Measurements from ENCODE around the gene KIAA0930. TPM values are rescaled to one million over a fixed set of nuclear protein-coding genes. Genes with fewer than 3 reads are reported as not detected.

Gene KIAA0930
- total RNA-seq, 1 experiment from 2014 or later, result 27.5 TPM

DNA sequence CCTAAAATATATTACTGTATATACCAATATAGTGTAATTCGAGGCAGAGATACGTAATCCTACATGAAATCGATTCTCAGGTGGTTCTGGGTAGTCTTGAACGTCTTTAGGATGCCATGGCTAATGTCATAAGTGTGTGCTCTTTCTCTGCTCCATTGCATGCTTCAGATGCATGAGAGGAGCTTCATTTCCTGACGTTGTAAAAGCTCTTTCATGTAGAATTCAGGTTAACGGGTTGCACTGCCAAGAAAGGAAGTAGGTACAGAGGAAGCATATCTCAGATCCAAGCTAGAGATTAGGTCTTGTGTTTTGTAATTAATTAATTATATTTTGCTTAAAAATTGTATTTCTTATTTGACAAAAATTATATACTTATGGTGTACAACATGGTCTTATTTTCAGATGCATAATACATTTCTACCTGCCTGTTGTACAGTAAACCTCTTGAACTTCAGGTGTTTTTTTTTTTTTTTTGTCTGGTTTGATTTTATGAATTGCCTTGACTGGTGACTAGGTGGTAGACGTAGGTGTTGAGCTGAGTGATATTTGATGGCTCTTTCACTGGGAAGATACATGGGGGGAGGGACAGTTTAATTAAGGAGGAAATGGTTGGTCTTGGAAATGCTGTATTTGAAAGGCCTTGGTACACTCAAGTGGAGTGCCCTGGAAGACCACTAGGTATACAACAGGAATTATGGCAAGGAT lies 67.7 kb downstream of the KIAA0930 start:
- DNase-seq (ENCODE audit: low read depth), result no peak

DNA sequence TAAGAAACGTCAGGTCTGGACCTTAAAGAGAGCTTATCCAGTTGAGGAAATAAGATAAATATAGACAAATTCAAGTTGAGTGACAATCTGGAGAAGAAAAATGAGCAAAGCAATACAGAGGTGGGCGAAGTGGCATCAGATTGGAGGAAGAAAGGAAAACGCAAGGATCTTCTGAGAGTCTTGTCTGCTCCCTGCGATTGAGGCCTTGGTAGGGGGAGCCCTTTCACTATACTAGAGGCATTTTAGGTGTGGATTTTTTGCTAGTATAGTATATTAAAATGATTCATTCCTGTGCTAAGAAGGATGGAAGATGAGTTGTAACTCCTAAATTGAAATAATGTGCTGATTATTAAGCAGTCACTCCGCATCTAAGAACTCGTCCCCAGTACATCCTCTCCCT lies 68.9 kb downstream of the KIAA0930 start:
- no peak for DNase-seq (ENCODE audit: low read depth)

DNA sequence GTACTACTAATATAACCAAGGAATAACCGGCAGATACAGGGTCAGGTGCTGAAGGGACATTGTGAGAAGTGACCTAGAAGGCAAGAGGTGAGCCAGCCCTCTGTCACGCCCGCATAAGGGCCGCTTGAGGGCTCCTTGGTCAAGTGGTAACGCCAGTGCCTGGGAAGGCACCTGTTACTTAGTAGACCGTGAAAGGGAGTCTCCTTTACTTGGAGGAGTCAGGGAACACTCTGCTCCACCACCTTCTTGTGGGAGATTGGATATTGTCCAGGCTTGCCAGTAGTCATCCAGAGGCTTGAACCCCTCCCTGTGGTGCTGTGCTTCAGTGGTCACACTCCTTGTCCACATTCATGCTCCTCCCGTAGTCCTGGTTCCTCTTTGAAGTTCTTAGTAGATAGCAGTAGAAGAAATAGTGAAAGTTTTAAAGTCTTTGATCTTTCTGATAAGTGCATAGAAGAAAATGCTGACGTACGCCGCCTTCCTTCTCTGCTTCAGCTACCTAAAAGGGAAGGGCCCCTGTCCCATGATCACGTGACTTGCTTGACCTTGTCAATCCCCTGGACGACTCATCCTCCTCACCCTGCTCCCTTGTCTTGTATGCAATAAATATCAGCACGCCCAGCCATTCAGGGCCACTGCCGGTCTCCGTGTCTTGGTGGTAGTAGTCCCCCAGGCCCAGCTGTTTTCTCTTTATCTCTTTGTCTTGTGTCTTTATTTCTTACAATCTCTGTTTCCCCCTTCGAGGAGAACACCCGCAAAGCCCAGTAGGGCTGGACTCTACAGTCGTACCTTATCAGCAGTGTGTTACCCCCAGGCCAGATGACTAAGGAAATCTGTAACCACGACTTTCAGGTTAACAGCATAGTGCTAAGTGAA lies 70.9 kb downstream of the KIAA0930 start:
- peak; percentile 74 for DNase-seq (ENCODE audit: low read depth)

DNA sequence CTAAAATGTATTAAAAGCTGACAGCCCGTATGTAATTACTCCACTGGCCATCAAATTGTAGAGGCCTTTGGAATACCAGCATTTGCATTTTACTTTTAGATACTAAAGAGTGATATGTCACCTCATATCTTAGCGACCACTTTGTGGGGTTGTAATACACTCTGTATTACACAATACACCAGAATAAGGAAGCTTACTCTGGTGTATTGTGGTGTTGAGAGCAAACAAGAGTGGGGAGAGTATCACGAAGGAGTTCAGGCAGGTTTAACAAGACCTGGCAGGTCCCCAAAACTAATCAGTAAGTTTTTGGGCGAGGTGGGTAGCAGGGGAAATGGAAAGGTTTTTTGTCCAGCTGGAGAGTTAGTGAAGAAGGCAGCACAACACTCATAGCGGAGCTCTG lies 73.8 kb downstream of the KIAA0930 start:
- DNase-seq (ENCODE audit: low read depth), result no peak

DNA sequence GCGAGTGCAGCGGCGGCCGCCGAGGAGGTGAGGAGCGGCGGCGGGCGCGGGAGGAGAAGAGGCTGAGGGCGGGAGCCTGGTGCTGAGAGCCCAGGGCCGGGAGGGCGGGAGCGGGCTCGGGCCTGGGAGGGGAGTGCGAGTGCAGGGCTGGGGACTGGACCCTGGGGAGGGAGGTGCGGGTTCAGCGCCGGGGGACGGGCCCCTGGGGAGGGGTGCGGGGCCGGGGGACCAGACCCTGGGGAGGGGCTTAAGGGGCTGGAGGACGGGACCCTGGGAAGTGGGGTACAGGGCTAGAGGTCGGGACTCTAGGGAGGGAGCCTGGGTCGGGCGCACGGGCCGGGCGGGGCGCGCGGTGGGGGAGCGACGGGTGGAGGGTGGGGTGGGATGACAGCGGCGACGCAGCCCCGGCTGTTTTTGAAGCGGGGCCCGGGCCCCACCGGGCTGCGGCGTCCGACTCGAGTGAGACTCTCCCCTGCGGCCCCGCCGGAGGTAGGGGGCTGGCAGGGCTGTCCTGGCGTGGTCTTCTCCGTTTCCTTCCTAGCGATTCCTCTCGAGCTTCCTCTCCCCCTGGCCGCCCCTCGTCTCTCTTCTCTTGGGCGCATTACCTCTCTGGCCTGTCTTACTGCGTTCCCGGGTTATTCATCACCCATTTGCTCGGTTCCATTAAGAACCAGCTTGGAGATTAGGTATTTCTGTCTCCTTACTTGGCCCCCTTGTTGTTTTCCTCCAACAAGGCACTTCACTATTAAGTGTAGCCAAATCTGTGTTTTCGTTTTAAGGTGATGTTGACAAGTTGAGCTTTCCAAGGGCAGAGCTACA lies 76.2 kb downstream of the KIAA0930 start:
- peak; percentile 5 for DNase-seq (ENCODE audit: low read depth)

DNA sequence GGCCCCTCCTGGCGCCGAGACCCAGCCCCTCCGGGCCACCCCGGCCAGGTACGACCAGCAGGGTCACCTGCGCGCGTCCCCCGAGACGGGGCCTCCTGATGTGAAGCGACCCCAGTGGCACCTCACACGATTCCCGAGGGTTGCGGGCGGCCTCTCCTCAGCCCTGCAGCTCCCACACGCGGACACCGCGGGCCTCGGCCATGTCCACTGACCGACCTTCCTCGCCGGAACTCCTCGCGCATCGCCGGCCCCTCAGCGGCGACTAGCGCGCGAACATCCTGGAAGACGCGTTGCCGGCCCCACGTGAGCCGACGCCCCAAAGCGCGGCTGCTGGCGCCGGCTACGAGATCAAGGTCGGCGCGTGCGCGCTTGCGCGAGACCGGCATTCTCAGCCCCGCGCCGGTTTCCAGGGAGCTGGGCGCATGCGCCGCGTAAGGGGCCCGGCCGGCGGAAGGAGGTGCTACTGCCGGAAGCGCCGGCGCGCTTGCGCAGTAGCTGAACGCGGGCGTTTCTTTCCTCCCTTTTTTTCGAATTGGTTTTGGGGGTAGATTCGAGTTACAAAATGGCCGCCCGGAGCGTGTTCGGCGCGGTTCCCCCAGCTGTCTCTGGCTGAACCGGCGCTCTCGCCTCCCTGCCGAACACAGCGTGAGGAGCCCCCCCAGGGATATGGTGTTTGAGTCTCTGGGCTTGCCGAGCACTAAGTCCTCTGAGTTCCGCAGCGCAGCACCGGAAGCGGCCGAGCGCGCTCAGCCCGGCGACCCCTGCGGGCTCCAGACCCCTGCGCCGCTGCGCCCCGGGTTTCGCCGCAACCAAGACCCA lies 77.0 kb downstream of the KIAA0930 start, which contains the start of gene NUP50:
NUP50 (plus strand) TSS at position 475 of the 819 bp plus-strand sequence. CDS start 4,253 bp downstream, outside the sequence.
- DNase-seq (ENCODE audit: low read depth), result peak; percentile 90

DNA sequence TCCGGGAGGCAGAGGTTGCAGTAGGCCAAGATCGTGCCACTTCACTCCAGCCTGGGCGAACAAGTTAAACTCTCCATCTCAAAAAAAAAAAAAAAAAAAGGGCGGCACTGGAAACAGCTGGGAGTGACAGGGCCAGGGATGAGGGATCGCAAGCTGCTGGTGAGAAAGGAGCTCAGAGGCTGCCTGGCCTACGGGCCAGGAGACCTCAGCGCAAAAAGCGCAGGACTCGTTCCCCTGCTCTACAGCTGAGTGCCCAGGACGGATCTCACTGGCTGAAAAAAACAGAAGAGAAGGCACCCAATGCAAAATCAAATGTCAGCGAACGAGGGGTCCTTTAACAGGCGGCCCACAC lies 77.6 kb downstream of the KIAA0930 start:
- peak; percentile 16 for DNase-seq (ENCODE audit: low read depth)

DNA sequence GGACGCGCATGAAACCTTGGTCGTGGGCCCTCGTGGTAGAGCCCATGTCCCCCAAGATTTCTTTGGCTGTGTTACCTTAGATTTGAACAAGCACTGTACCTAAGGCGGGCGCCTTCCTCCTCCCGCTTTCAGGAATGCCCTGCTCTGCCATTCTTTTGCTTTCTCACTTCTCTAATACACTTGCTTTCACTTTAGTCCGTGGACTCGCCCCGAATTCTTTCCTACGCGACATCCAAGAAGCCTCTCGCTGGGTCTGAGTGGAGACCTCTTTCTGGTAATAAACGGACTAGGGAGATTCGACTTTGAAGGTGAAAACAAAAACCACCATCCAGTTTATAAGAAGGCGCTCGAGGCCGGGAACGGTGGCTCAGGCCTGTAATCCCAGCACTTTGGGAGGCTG lies 78.2 kb downstream of the KIAA0930 start:
- no peak for DNase-seq (ENCODE audit: low read depth)

DNA sequence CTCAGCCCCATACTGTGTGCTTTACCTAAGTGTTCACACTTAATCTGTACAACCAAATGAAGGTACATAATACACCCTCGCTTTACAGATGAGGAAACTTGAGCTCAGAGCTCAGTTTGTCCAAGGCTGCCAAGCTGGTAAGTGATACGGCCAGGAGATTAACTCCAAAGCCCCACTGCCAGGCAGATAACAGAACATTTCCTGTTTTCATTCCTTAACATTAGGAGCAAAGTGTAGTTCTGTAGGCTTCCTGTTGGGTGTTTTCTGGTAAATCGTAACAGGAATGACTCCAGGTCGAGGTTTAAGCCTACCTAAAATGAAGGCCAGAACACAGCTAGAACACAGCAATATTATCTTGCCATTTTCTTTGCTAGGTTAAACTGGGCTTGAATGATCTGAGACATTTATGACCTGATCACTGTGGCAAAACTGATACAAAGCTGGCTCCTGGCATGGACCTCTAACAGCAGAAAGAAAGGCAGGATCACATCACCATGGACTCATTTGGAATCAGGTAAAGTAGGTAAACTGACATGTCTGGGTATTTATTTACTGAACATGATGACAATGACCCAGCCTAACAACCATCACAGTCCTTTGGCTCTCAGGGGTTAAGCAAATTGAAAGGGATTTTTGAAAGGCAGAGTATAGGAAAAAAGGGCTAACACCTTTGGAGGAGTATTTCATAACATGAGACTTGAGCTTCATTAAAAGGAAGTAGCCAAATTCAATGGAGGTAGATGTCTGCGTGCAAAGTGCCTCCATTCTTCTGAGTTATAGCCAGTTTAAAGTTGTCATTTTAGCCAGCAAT lies 80.8 kb downstream of the KIAA0930 start:
- peak; percentile 6 for DNase-seq (ENCODE audit: low read depth)

DNA sequence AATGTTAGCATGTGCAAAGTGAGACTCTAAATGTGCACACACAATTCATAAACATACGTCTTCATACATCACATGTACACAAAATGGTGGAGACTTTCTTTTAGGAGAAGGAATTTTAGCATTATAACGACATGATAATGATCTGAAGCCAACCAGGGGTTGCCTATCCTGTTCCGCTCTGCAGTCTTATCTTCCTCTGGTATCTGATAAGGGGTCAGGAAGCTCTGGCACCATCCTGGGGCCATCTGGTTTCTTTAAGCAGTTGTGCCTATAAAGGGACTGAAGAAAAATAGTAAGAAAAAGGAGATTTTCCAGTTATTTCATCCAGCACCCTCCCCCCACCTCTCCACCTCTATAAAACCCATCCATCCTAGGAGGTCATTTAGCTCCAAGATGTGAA lies 82.8 kb downstream of the KIAA0930 start:
- no peak for DNase-seq (ENCODE audit: low read depth)

DNA sequence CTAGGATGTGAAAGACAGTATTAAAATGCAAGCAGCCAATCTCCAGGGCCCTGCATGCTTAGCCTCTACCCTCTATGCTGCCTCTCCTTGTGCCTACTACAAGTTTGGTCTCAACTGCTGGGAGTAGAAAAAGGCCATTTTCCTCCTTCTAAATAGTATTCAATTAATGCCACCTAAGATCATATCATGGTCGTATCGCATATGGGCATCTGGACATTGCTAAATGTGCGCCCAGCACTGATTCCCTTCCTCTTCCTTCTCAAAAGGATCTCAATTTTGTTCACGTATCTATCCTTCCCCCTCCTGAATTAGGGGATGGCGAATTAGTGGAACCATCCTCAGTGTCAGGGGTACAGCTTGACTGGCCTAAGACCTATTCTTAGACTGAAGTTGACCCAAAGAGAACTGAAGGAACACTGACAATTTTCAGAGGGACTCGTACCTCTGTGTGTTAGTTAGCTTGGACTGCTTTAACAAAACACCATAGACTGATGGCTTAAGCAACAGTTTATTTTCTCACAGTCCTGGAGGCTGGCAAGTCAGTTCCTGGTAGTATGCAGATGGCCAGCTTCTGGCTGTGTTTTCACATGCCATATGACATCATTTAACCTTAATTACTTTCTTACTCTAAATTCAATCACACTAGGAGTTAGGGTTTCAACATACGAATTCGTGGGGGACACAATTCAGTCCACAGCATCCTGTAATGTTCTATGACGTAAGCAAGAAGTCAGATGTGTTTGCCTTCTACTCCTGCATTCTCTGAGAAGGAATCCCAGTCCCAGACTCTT lies 85.4 kb downstream of the KIAA0930 start:
- no peak for DNase-seq (ENCODE audit: low read depth)

DNA sequence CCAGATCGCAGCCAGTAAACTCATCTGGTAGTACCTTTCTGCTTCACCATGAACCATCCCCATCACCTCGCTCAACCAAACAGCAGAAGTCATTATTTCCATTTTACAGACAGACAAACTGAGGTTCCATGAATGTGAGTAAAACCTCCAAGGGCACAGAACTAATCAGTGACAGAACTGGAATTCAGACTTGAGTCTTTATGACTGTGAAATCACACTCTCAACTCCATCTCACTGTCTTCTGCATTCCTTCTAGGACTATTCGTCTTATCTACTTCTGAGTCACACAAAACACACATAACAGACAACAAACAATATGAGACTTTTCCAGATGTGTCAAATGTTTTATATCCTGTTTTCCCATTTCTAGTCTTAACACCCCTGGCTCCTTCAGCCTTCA lies 86.3 kb downstream of the KIAA0930 start:
- peak; percentile 4 for DNase-seq (ENCODE audit: low read depth)

DNA sequence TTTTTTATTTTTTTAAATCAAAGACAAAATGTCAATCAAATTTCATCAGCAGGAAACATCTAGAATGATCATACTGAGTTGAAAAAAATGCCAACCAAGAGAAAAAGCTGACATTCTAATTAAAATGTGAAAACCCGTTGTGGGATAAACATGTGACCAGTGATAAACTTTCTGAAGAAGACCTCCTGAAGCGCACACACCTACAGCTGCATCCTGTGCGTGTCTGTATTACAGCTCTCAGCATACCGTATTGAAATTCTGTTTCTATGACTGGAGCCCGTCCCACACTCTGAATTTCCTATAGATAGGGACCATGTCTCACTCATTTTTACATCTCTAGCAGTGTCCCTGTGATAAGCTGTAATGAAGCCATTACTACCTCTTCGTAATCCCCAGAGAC lies 89.2 kb downstream of the KIAA0930 start:
- DNase-seq (ENCODE audit: low read depth), result no peak

DNA sequence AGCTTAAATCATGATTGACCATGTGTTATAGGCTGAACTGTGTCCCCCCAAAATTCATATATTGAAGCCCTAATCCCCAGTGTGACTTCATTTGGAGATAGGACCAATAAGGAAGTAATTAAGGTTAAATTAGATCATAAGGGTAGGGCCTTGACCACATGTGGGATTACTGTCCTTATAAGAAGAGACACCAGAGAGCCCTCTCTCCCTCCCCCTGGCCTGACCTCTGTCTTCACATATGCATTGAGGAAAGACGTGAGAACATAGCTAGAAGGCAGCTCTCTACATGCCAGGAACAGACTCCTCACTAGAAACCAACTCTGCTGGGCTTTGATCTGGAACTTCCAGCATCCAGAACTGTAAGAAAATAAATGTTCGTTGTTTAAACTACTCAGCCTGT lies 90.6 kb downstream of the KIAA0930 start:
- no peak for DNase-seq (ENCODE audit: low read depth)

DNA sequence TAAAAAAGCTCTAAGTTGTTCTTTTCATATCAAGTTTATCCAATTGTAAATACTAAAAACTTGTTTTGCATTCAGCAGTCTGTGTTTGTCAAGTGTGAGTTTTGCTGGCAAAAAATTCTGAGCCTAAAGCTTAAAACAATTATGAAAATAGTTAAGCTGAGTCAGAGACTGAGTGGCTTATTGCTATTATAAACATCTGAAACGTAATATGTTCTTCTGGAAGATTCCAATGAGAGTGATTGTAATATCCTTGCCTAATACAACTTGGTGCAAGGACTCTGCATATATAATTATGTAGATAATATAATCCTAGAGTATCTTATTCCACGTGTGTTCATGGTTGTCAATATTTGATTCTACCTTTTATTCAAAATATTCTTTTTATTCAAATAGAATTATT lies 91.0 kb downstream of the KIAA0930 start:
- no peak for DNase-seq (ENCODE audit: low read depth)

DNA sequence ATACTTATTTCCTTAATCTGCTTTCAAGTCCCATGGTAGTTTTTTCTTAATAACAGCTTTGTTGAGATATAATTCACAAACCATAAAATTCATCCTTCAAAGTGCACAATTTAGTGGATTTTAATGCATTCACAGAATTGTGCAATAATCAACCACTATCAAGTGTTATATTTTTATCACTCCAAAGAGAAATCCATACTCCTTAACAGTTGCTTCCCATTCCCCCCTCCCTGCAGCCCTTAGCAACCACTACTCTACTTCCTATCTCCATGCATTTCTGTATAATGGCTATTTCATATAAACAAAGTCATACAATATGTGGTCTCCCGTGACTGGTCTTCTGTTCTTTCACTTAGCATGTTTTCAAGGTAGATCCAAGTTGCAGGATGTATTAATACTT lies 95.8 kb downstream of the KIAA0930 start:
- no peak for DNase-seq (ENCODE audit: low read depth)

DNA sequence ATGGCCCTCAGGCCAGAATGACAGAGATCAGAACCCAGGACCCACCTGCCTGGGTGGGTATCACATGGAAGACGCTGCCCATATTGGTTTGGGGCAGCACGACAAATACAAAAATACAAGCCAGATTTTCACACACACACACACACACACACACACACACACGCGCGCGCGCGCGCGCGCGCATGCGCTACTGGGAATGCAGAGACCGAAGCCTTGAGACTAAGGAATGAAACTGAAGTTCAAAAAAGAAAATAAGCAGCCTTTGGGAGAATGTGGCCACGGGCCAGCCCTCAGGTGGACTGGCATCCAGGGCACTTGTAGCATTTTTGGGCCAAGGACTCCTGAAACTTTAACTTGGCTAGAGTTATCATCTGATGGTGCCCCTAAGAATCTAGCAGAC lies 98.3 kb downstream of the KIAA0930 start:
- DNase-seq (ENCODE audit: low read depth), result no peak
